ENCODE data around the gene CDCP1.

The CDCP1 gene

GRCh38 chr3:45124956-45125355 is 21.2 kb downstream of the CDCP1 start:
- Histone ChIP-seq H4K20me1 (ENCODE audit: insufficient read depth, low read length) (no peaks in the 10 kb centered on the region), H3K79me2 (ENCODE audit: low read length) (no peaks in the 10 kb centered on the region), H3K9me2 (replicated peaks; ENCODE audit: insufficient read depth, low read length) (no peaks in the 10 kb centered on the region), H3K27ac (ENCODE audit: low read length) (no peak overlapping the region), H3K4me1 (ENCODE audit: low read length) (0 out of 2 replicates have a peak, but pooled peaks cover 12% of the 10 kb centered on the region), H2AFZ (ENCODE audit: low read length) (no peak overlapping the region), H3K27me3 (replicated peaks; ENCODE audit: insufficient read depth, low read length) (no peaks in the 10 kb centered on the region), H3K4me2 (ENCODE audit: low read depth, low read length) (no peak overlapping the region), H3K4me3 (ENCODE audit: low read length) (no peak overlapping the region), H3F3A (ENCODE audit: insufficient read depth, low read length) (no peaks in the 10 kb centered on the region), H3K36me3 (replicated peaks; ENCODE audit: insufficient read depth, low read length) (no peaks in the 10 kb centered on the region), H3K9ac (ENCODE audit: low read length) (no peak overlapping the region), H3K9me3 (replicated peaks; ENCODE audit: insufficient read depth, low read length) (no peaks in the 10 kb centered on the region)
- DNase-seq = no peak
- TF ChIP-seq EZH2 (optimal IDR thresholded peaks at IDR 0.05; ENCODE audit: low read depth, low read length) (no peak), CTCF (IDR thresholded peaks at IDR 0.05; ENCODE audit: low read length) (no peak), EZH2phosphoT487 (IDR thresholded peaks at IDR 0.05; ENCODE audit: low read length) (no peak)

- Histone ChIP-seq H2AFZ (ENCODE audit: low read length) (no peak overlapping the region), H3K4me3 (ENCODE audit: low read length) (no peak overlapping the region), H3K36me3 (replicated peaks; ENCODE audit: insufficient read depth, low read length) (no peaks in the 10 kb centered on the region), H3K27me3 (replicated peaks; ENCODE audit: insufficient read depth, low read length) (no peaks in the 10 kb centered on the region), H3F3A (ENCODE audit: insufficient read depth, low read length) (no peaks in the 10 kb centered on the region), H3K4me2 (ENCODE audit: low read depth, low read length) (no peak overlapping the region), H3K4me1 (ENCODE audit: low read length) (0 out of 2 replicates have a peak, but pooled peaks cover 12% of the 10 kb centered on the region), H3K79me2 (ENCODE audit: low read length) (no peaks in the 10 kb centered on the region), H4K20me1 (ENCODE audit: insufficient read depth, low read length) (no peaks in the 10 kb centered on the region), H3K27ac (ENCODE audit: low read length) (no peak overlapping the region), H3K9ac (ENCODE audit: low read length) (no peak overlapping the region), H3K9me3 (replicated peaks; ENCODE audit: insufficient read depth, low read length) (no peaks in the 10 kb centered on the region), H3K9me2 (replicated peaks; ENCODE audit: insufficient read depth, low read length) (no peaks in the 10 kb centered on the region)
- no peak for TF ChIP-seq CTCF (IDR thresholded peaks at IDR 0.05; ENCODE audit: low read length)
- no peak for TF ChIP-seq EZH2phosphoT487 (IDR thresholded peaks at IDR 0.05; ENCODE audit: low read length)
- no peak for TF ChIP-seq EZH2 (optimal IDR thresholded peaks at IDR 0.05; ENCODE audit: low read depth, low read length)
- DNase-seq = no peak
These were observed 21.8 kb downstream of the CDCP1 start for GRCh38 chr3:45124352-45124751.

GRCh38 chr3:45123581-45124269 is 22.5 kb downstream of the CDCP1 start:
- TF ChIP-seq EZH2phosphoT487 (IDR thresholded peaks at IDR 0.05; ENCODE audit: low read length) = no peak
- no peak for TF ChIP-seq EZH2 (optimal IDR thresholded peaks at IDR 0.05; ENCODE audit: low read depth, low read length)
- H3F3A ChIP-seq (ENCODE audit: insufficient read depth, low read length) = 0 out of 2 replicates have a peak, but pooled peaks cover under 1% of the 10 kb centered on the region
- no peaks in the 10 kb centered on the region for H3K27me3 ChIP-seq (replicated peaks; ENCODE audit: insufficient read depth, low read length)
- H3K9me2 ChIP-seq (replicated peaks; ENCODE audit: insufficient read depth, low read length) = no peaks in the 10 kb centered on the region
- H3K27ac ChIP-seq (ENCODE audit: low read length) = no peak overlapping the region
- no peak for DNase-seq
- no peak overlapping the region for H3K9ac ChIP-seq (ENCODE audit: low read length)
- no peaks in the 10 kb centered on the region for H3K9me3 ChIP-seq (replicated peaks; ENCODE audit: insufficient read depth, low read length)
- H3K79me2 ChIP-seq (ENCODE audit: low read length) = no peaks in the 10 kb centered on the region
- no peak overlapping the region for H3K4me2 ChIP-seq (ENCODE audit: low read depth, low read length)
- H4K20me1 ChIP-seq (ENCODE audit: insufficient read depth, low read length) = no peaks in the 10 kb centered on the region
- no peaks in the 10 kb centered on the region for H3K36me3 ChIP-seq (replicated peaks; ENCODE audit: insufficient read depth, low read length)
- H2AFZ ChIP-seq (ENCODE audit: low read length) = no peak overlapping the region
- H3K4me1 ChIP-seq (ENCODE audit: low read length) = peaks cover 18% of the 10 kb centered on the region
- H3K4me3 ChIP-seq (ENCODE audit: low read length) = no peak overlapping the region

- H3K9ac ChIP-seq (ENCODE audit: low read length) = no peak overlapping the region
- H3K9me2 ChIP-seq (replicated peaks; ENCODE audit: insufficient read depth, low read length) = no peaks in the 10 kb centered on the region
- TF ChIP-seq EZH2 (optimal IDR thresholded peaks at IDR 0.05; ENCODE audit: low read depth, low read length) (no peak), EZH2phosphoT487 (IDR thresholded peaks at IDR 0.05; ENCODE audit: low read length) (no peak), CTCF (IDR thresholded peaks at IDR 0.05; ENCODE audit: low read length) (no peak)
- H3K27ac ChIP-seq (ENCODE audit: low read length) = no peak overlapping the region
- no peak overlapping the region for H3K4me2 ChIP-seq (ENCODE audit: low read depth, low read length)
- H3K4me1 ChIP-seq (ENCODE audit: low read length) = peaks cover 25% of the 10 kb centered on the region
- H3K9me3 ChIP-seq (replicated peaks; ENCODE audit: insufficient read depth, low read length) = no peaks in the 10 kb centered on the region
- DNase-seq = no peak
- no peak overlapping the region for H3K4me3 ChIP-seq (ENCODE audit: low read length)
- H3K79me2 ChIP-seq (ENCODE audit: low read length) = no peaks in the 10 kb centered on the region
- no peaks in the 10 kb centered on the region for H4K20me1 ChIP-seq (ENCODE audit: insufficient read depth, low read length)
- H3K36me3 ChIP-seq (replicated peaks; ENCODE audit: insufficient read depth, low read length) = no peaks in the 10 kb centered on the region
- no peak overlapping the region for H2AFZ ChIP-seq (ENCODE audit: low read length)
- peaks cover 7% of the 10 kb centered on the region for H3F3A ChIP-seq (ENCODE audit: insufficient read depth, low read length)
- no peaks in the 10 kb centered on the region for H3K27me3 ChIP-seq (replicated peaks; ENCODE audit: insufficient read depth, low read length)
These were observed 23.1 kb downstream of the CDCP1 start for GRCh38 chr3:45123030-45123429.

Data from MM.1S (cell line).